ENCODE data around the gene UBR7.

GRCh38 chr14:93239869-93240677, 33.0 kb downstream of the UBR7 start:
- TF ChIP-seq L3MBTL2 (conservative IDR thresholded peaks at IDR 0.05): no peak
- no peak for TF ChIP-seq ELF4 (IDR thresholded peaks at IDR 0.05)

Measured in HEK293T (cell line).